GM19467 (cell line): ENCODE results near the gene SPRY4.
"Not testable (repeated sequence)": the region's sequence is repeated elsewhere in the genome, so short reads cannot be mapped to it uniquely, and the experiment has no call there.

Experiments used
- ATAC-seq: cut with Tn5 transposase; IDR thresholded peaks from one replicate; pipeline ENCODE4 v1.9.1; 2021; ENCODE audit warnings: mild to moderate bottlenecking, moderate library complexity; ENCODE audit not compliant: unreplicated experiment

The SPRY4 gene

GRCh38 chr5:142315096-142315900 lies 9.5 kb downstream of the SPRY4 start:
- ATAC-seq = no peak

- ATAC-seq = no peak
Measured at GRCh38 chr5:142314606-142315005, 10.2 kb downstream of the SPRY4 start.

DNA sequence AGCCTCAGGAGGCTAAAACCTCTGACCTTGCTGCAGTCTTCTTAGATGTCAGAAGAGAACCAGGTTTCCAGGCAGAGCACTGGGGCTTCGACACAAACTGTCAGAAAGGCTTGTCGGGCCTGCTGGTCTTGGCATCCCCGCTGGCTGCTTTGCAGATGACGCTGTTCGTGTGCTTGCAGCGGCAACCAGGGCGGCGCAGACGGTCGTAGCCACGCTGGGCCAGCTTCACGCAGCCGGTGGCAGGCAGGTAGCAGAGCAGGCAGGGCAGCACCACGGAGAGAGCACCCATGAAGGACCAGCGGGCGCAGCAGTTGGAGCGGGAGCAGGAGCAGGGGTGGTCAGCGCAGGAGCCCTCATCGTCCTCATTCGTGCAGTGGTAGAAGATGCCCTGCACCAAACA lies 10.7 kb downstream of the SPRY4 start:
- no peak for ATAC-seq

DNA sequence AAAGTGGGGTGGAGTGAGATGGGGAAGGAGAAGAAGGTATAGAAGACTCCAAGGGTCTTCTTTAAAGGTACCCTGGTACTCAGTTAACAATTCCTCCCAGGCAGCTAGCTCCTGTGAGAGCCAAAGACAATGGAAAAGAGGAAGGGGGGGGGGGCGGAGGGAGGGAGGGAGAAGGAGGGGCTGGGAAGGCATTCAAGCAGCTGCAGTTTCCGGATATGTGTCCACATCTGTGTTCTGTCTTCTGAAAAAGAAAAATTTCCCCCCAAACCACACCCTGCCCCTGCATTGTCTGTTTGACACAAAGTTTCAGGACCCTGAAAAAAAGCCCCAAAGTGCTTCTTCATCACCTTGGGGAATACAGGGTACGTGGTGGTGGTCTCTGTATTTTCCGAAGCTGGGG lies 11.1 kb downstream of the SPRY4 start:
- ATAC-seq = no peak

- no peak for ATAC-seq
Measured at GRCh38 chr5:142313275-142313674, 11.5 kb downstream of the SPRY4 start.

- ATAC-seq = no peak
Measured at GRCh38 chr5:142312399-142312798, 12.4 kb downstream of the SPRY4 start.

DNA sequence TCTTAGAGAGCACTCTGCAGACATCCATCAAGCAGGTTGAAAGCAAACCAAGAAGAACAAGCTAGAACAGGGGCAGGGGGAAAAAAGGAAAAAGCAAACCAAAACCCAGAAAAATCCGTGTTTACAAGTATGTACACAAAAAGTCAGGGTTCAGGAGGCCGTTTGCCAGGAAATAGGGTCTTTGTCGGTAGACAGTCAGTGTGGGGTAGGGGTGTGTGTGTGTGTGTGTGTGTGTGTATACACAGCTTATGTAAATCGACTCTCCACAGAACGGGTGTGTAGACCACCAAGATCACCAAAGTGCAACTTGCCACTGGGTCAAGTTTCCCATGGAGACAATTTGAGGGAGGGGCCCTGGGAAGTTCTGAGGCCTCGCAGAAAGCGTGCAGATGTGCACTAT lies 13.1 kb downstream of the SPRY4 start:
- no peak for ATAC-seq

GRCh38 chr5:142310803-142311202 lies 14.0 kb downstream of the SPRY4 start:
- ATAC-seq = no peak

- no peak for ATAC-seq
Measured at GRCh38 chr5:142309747-142310318, 15.0 kb downstream of the SPRY4 start.

DNA sequence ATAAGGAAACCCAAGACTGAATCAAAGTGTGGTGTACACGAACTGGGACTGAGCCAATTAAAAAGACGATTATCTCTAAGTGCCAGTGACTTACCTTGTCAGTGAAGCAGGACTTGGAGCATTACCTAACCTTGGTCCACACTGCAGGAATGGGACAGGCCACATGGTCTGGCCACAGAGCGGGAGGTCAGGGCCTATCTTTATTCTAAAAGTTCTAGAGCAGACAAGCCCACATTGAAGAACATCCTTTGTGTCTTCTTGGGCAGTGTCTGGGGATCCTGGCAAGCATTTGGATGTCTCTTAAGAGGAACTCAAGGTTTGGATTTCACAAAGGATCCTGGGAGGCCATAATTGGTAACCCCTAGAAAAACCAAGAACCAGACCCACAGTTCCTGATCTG lies 16.5 kb downstream of the SPRY4 start:
- no peak for ATAC-seq

GRCh38 chr5:142307146-142307890 lies 17.5 kb downstream of the SPRY4 start:
- ATAC-seq = no peak

DNA sequence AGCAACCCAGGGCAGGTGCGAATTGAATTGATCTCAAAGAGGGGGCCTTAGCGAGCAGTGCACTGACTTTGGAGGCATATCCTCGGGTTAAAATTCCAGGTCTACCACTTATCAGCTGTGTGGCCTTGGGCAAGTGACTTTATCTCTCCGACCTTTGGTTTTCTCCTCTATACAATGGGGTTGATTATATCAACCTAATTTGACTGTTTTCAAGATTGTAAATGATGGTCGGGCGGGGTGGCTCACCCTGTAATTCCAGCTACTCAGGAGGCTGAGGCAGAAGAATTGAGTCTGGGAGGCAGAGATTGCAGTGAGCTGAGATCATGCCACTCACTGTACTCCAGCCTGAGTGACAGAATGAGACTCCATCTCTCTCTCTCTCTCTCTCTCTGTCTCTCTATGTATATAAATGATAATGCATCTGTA lies 18.7 kb downstream of the SPRY4 start:
- ATAC-seq = no peak

DNA sequence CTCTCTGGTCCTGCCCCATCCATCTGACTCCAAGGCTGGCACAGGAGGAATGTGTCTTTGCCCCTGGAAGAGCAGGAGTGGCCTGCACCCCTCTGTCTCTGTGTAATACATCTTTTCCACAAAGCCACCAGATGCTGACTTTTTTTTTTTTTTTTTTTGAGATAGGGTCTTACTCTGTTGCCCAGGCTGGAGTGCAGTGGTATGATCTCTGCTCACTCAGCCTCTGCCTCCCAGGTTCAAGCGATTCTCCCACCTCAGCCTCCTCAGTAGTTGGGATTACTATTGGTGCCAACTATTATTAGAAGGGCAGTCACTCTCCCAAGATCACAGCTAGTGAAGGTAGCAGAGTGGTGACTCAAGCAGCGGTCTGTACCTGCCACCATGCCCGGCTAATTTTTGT lies 19.6 kb downstream of the SPRY4 start:
- no peak for ATAC-seq

DNA sequence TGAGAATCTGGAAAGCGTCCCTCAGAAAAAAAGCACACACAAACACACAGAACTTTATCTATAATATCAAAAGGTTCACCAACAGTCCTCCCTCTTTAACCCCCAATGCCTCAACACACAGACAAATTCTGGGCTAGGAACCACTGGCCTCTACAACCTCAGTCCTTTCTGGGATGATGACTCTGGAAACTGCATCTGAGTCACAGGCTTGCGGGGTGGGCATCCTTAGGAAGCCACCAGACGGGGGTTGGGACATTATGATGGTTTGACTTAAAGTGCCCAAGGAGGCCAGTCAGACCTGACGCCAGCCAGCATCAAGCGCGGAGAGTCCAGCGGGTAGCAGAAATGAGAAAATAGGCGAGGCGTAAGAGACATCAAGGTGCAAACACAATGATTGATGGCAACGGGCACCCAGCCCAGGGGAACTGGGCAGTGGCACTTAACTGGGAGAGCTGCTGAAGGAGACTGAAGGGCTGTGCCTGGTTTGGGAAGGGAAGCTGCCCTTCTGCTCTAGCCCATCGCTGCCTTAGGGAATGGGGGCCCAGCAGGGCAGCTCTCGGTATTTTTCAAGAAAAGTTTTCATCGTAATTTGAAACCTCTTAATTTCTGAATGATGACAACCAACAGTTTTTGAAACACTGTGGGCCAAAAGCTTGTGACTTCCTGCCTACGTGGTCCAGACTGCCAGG lies 20.7 kb downstream of the SPRY4 start:
- no peak for ATAC-seq

DNA sequence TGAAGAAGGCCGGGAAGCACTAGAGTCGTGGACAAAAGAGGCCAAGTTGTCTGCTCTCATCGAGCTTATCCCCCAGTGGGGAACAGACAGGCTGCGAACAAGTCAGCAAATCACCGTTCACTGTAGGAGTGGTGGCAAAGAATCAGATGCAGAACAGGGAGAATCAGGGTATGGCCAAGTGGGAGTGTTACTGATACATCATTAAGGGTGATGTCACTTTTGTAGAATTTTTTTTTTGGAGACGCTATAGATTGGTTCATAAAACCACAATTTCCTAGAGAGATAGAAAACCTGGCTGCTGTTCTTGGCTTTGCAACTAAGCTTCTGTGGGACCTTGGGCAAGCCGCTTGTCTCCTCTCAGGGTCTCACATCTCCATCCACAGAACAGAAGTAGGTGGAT lies 21.3 kb downstream of the SPRY4 start:
- ATAC-seq = no peak

DNA sequence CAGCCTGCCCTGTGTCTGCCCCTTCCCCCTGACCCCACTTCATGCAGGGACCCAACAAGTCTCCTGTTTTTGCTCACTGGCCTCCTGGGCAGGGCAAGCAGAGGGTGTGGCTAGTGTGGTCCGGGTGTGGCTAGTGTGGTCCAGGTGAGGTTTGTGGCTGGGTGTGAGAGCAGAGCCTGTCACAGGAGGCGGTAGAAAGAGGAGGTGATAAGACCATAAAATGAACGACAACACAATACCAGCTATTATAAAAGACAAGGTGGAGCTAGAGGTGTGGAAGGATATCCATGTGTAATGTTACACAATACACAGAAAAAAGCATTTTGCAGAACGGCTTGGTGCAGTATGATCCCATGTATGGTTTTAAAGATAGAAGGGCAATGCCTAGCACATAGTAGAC lies 23.3 kb downstream of the SPRY4 start:
- ATAC-seq = no peak

DNA sequence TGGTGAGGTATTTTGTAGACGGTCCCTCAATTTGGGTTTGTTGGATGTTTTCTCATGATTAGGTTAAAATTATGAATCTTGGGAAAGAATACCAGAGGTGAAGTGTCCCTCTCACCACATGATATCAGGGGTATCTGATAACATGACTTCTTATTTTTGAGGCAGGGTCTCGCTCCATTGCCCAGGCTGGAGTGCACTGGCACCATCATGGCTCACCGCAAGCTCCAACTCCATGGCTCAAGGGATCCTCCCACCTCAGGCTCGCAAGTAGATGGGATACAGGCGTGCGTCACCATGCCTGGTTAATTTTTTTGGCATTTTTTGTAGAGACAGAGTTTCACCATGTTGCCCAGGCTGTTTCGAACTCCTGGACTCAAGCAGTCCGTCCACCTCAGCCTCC lies 24.1 kb downstream of the SPRY4 start:
- no peak for ATAC-seq

GRCh38 chr5:142298789-142299188 lies 26.0 kb downstream of the SPRY4 start:
- no peak for ATAC-seq

- not testable (repeated sequence) for ATAC-seq
Measured at GRCh38 chr5:142297786-142298185, 27.0 kb downstream of the SPRY4 start.

GRCh38 chr5:142296914-142297417 lies 27.9 kb downstream of the SPRY4 start:
- ATAC-seq = no peak
